ENCODE measurements around the gene SCN8A. TPM values are rescaled to one million over a fixed set of nuclear protein-coding genes. Genes with fewer than 3 reads are reported as not detected.

Gene SCN8A
- total RNA-seq, 2 experiments from 2014 or later: 0.69 to 1.0 TPM

DNA sequence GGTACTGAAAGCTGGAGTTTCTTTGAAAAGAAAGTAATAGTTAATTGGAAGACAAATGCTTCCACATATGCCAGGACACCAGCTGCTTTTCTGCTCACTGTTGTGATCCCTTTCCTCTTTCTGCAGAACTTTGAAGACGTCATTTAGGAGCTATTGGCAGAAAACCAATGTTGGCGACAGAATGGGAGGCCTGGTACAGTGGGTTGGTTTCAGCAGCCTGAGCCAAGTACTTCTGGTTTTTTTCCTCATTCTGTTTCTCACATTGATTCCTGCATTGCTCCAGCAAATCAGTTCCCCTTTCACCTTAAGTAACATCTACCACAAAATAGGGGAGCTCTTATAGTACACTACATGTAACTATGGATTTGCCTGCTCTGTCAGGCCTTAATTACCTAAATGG, 160.6 kb downstream of the SCN8A start:
- DNase-seq: no peak
- ChIA-PET CTCF (interaction anchor here (0.5 to 0.6 kb wide), 2 partner anchors 55 to 220 kb away, joined by 3 read pairs; no protein-coding TSS in a partner anchor), POLR2A (no interaction called here)
- intact Hi-C loops (cut with DNase I, micrococcal nuclease): no loop called here
- Mint-ChIP-seq H3K36me3 (ENCODE audit: low read depth) (no peaks in the 10 kb centered on the region), H3K9me3 (ENCODE audit: low read depth) (no peaks in the 10 kb centered on the region), H3K27ac (no peak overlapping the region), H3K27me3 (peaks cover 8% of the 10 kb centered on the region), H3K4me1 (no peaks in the 10 kb centered on the region), H3K4me3 (no peak overlapping the region)
- ATAC-seq: no peak

DNA sequence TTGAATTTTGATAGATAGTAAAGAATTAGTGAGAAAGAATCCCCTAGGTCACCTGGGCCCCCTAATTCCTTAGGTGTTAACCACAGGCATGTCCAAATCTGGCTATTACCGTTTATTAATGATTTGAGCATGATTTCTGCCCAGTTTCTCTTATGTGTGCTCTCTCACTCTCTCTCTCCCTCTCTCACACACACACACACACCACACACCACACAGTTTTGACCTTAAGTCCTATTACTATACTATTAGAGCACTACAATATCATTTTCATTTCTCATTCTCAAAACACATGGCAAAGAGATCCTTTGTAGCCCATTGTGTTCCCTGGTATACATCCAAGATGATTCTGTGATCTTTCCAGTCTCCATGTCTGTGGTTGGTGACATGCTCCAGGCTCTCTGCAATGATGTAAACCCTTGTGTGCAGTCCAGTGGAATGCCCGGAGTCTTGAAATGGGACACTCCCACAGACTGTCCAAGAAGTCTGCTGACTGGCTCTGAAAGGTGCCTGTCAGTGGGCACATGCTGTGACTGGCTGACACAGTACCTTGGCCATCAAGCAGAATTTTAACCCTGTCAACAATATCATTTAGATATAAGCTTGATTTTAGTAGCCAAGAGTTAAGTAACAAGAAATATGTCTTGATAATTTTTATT, 161.3 kb downstream of the SCN8A start:
- no peak for DNase-seq
- Mint-ChIP-seq H3K36me3 (ENCODE audit: low read depth) (no peaks in the 10 kb centered on the region), H3K27me3 (peaks cover 8% of the 10 kb centered on the region), H3K9me3 (ENCODE audit: low read depth) (no peaks in the 10 kb centered on the region), H3K4me3 (no peak overlapping the region), H3K4me1 (no peaks in the 10 kb centered on the region), H3K27ac (no peak overlapping the region)
- ChIA-PET POLR2A (no interaction called here), CTCF (no interaction called here)
- no peak for ATAC-seq
- intact Hi-C loops (cut with DNase I, micrococcal nuclease): no loop called here

DNA sequence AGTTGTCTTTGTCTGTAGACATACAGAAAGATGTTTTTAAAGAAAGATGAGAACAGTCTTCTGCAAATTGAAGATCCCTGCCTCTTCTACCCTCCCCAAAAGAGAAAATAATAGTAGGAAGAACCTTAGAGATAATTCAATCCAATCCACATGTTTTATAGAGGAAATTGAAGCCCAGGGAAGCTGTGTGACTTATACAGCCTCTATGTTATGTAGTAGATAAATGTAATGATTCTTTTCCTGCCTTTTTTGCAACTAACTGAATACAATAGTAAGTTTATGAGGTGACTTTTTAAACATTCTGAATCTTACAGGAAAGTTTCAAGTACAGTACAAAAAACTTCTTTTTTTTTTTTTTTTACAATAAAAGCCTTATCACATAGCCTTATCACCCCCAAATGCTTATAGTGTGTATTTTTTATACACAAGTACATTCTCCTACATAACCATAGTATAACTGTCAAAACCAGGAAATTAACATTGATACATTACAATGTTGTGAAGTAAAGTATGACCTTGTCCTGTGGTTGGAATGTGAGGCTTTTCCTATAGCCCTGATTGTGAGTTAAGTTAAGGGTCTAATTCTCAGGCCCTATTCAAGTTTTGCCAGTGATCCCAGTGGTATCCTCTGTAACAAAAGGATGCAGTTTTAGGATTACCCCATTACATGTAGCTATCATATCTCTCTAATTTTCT, 163.1 kb downstream of the SCN8A start:
- Mint-ChIP-seq H3K4me1 (no peaks in the 10 kb centered on the region), H3K36me3 (ENCODE audit: low read depth) (no peaks in the 10 kb centered on the region), H3K27ac (no peak overlapping the region), H3K9me3 (ENCODE audit: low read depth) (no peaks in the 10 kb centered on the region), H3K4me3 (no peak overlapping the region), H3K27me3 (peaks cover 8% of the 10 kb centered on the region)
- ATAC-seq: no peak
- DNase-seq: no peak
- ChIA-PET CTCF (no interaction called here), POLR2A (no interaction called here)
- intact Hi-C loops (cut with DNase I, micrococcal nuclease): no loop called here

DNA sequence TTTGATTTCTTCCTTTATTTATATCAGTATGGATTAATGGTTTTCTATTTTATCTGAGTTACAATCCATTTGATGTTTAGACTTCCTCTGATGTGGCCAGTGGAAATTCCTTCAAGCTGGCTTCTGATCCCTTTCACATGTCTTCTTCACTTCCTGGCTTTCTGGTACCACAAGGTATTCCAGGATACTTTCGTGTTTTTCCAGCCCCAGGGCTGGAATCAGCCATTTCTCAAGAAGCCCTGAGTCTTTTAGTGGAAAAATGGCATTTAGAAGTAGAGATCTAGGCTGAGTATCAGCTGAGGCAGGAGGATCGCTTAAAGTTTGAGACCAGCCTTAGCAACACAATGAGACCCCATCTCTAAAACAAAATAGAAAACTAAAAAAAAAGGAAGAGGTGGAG, 164.2 kb downstream of the SCN8A start:
- no peak overlapping the region for H3K4me3 Mint-ChIP-seq
- CTCF ChIA-PET: no interaction called here
- H3K9me3 Mint-ChIP-seq (ENCODE audit: low read depth): no peaks in the 10 kb centered on the region
- POLR2A ChIA-PET: no interaction called here
- H3K4me1 Mint-ChIP-seq: no peaks in the 10 kb centered on the region
- H3K36me3 Mint-ChIP-seq (ENCODE audit: low read depth): no peaks in the 10 kb centered on the region
- ATAC-seq (no peak), DNase-seq (no peak)
- peaks cover 4% of the 10 kb centered on the region for H3K27me3 Mint-ChIP-seq
- intact Hi-C loops (cut with DNase I, micrococcal nuclease): no loop called here
- H3K27ac Mint-ChIP-seq: no peak overlapping the region

DNA sequence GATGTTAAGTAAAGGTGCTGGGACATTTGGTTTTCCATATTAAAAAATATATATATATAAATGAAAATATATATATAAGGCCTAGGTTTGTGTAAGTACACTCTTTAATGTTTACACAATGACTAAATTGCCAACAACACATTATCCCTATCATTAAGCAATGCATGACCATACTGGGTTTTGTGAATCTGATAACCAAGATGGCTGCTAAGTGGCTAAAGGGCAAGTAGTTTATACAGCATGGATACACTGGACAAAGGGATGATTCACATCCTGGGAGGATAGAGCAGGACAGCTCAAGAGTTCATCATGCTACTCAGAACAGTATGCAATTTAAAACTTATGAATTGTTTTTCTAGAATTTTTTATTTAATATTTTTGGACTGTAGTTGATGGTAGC, 168.1 kb downstream of the SCN8A start:
- intact Hi-C loops (cut with DNase I, micrococcal nuclease): no loop called here
- POLR2A ChIA-PET: no interaction called here
- H3K27ac Mint-ChIP-seq: no peak overlapping the region
- no peaks in the 10 kb centered on the region for H3K9me3 Mint-ChIP-seq (ENCODE audit: low read depth)
- no peak for ATAC-seq
- H3K27me3 Mint-ChIP-seq: peaks cover 2% of the 10 kb centered on the region
- no peaks in the 10 kb centered on the region for H3K36me3 Mint-ChIP-seq (ENCODE audit: low read depth)
- CTCF ChIA-PET: interaction anchor here (0.5 kb wide), 1 partner anchor 59 kb away, joined by 3 read pairs; no protein-coding TSS in a partner anchor
- no peaks in the 10 kb centered on the region for H3K4me1 Mint-ChIP-seq
- no peak overlapping the region for H3K4me3 Mint-ChIP-seq
- DNase-seq: no peak

DNA sequence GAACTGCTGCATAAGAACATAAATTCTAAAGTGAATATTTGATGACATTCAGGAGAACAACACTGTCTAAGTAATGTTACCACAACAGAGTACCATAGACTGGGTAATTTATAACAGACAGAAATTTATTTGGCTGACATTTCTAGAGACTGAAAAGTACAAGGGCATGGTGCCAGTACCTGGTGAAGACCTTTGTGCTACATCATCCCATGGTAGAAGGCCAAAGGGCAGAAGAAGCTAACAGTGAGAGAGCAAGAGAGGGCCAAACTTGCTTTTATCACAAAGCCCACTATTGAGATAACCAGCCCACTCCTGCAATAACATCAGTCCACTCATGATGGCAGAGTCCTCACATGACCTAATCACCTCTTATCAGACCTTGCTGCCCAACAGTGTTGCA, 168.7 kb downstream of the SCN8A start:
- H3K27me3 Mint-ChIP-seq: peaks cover 2% of the 10 kb centered on the region
- no peak for DNase-seq
- no peaks in the 10 kb centered on the region for H3K36me3 Mint-ChIP-seq (ENCODE audit: low read depth)
- intact Hi-C loops (cut with DNase I, micrococcal nuclease): no loop called here
- H3K4me3 Mint-ChIP-seq: no peak overlapping the region
- no peak overlapping the region for H3K27ac Mint-ChIP-seq
- ChIA-PET POLR2A (no interaction called here), CTCF (interaction anchor here (0.5 kb wide), 2 partner anchors 60 to 1984 kb away, joined by 3 read pairs; no protein-coding TSS in a partner anchor)
- H3K9me3 Mint-ChIP-seq (ENCODE audit: low read depth): no peaks in the 10 kb centered on the region
- ATAC-seq: no peak
- no peaks in the 10 kb centered on the region for H3K4me1 Mint-ChIP-seq

DNA sequence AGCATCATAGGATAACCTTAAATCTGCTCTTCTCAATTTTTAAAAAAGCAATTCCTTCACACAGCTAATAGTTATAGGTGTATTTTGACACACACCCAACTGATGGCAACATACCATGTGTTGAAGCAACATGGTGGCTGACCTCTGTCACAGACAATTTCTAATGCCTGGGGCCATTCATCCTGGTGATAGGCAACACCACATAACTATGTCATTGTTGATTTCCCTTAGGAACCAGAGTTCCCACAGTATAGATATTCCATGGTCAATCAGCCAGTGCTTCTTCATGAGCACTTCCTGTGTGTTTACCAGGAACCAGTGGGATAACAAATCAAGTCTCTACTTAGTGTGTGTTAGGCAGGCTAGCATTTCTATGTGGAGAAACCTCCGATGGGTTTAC, 169.2 kb downstream of the SCN8A start:
- Mint-ChIP-seq H3K4me3 (no peak overlapping the region), H3K36me3 (ENCODE audit: low read depth) (no peaks in the 10 kb centered on the region), H3K4me1 (no peaks in the 10 kb centered on the region), H3K9me3 (ENCODE audit: low read depth) (no peaks in the 10 kb centered on the region), H3K27ac (no peak overlapping the region), H3K27me3 (peaks cover 2% of the 10 kb centered on the region)
- DNase-seq (no peak), ATAC-seq (no peak)
- CTCF ChIA-PET: interaction anchor here (0.5 kb wide), 1 partner anchor 1984 kb away, joined by 3 read pairs; no protein-coding TSS in a partner anchor
- POLR2A ChIA-PET: no interaction called here
- intact Hi-C loops (cut with DNase I, micrococcal nuclease): no loop called here

DNA sequence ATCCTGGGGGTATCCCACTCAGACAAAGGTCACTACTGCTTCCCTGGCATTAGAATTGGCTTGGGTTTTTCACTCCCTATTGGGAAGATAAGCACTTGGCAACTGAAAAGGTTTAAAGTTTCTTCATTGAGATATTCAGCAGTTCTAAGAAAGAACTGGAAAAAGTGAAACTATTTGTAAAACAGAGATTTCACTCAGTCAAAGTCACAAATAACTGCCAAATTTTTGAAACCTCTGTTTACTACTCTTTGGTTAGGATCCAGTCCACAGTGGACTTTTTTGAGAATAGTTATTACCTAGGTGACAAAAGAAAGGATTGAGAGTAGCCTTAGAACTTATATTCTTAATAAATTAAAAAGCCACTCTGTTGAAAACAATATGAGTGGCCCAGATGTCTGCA, 172.7 kb downstream of the SCN8A start:
- H3K9me3 Mint-ChIP-seq (ENCODE audit: low read depth): no peaks in the 10 kb centered on the region
- POLR2A ChIA-PET: no interaction called here
- CTCF ChIA-PET: no interaction called here
- H3K36me3 Mint-ChIP-seq (ENCODE audit: low read depth): no peaks in the 10 kb centered on the region
- H3K4me3 Mint-ChIP-seq: no peak overlapping the region
- no peaks in the 10 kb centered on the region for H3K4me1 Mint-ChIP-seq
- no peak overlapping the region for H3K27ac Mint-ChIP-seq
- intact Hi-C loops (cut with DNase I, micrococcal nuclease): no loop called here
- H3K27me3 Mint-ChIP-seq: peaks cover 2% of the 10 kb centered on the region
- DNase-seq: no peak
- no peak for ATAC-seq

DNA sequence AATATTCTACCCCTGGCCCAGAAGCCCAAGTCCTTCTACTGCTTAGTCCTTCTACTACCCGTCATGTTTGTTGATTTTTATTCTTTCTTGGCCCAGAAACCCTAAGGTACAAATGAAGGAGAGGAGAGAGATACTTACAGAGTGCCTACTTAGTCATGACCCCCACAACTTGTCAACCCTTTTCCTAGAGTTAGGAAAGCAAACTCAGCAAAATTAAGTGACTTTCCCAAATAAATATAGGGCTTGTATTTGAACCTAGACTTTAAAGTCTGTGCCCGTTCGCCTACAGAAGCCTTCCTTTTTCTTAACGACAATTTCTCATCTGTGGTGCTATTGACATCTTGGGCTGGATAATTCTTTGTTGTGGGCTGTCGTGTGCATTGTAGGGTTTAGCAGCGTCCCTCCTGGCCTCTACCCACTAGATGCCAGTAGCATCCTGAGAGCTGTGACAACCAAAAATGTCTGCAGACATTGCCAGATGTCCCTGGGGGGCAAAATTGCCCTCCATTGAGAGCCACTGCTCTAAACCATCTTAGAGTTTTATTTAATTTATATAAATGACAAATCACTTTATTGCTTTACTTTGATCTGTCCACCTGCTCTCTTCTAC, 175.1 kb downstream of the SCN8A start:
- DNase-seq: no peak

DNA sequence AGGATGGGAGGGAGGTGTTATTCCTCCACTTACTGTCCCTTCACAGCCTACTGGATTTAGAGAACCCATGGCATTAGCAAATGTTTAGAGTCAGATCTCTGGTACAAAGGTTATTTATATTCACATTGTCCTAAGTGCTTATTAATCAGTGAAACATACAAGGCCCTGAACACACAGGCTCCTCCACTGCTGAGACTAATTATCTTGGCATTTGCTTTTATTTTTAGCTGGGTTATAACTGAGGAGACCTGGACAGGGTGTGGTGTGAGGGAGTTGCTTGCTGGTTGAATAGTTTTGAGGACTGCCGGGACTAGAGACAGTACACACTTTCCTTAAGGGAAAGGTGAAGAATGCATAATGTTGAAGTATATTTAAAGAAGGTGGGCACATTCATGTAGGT, 180.0 kb downstream of the SCN8A start:
- Mint-ChIP-seq H3K4me1 (no peaks in the 10 kb centered on the region), H3K36me3 (ENCODE audit: low read depth) (no peaks in the 10 kb centered on the region), H3K27me3 (no peaks in the 10 kb centered on the region), H3K27ac (no peak overlapping the region), H3K4me3 (no peak overlapping the region), H3K9me3 (ENCODE audit: low read depth) (no peaks in the 10 kb centered on the region)
- no peak for DNase-seq
- intact Hi-C loops (cut with DNase I, micrococcal nuclease): no loop called here
- ATAC-seq: no peak
- ChIA-PET POLR2A (no interaction called here), CTCF (no interaction called here)

More for the DNA sequence above, 175.1 kb downstream of the SCN8A start:
- ATAC-seq: no peak
- POLR2A ChIA-PET: no interaction called here
- intact Hi-C loops (cut with DNase I, micrococcal nuclease): no loop called here
- Mint-ChIP-seq H3K36me3 (ENCODE audit: low read depth) (no peaks in the 10 kb centered on the region), H3K27me3 (no peaks in the 10 kb centered on the region), H3K9me3 (ENCODE audit: low read depth) (no peaks in the 10 kb centered on the region), H3K4me3 (no peak overlapping the region), H3K4me1 (no peaks in the 10 kb centered on the region), H3K27ac (no peak overlapping the region)
- CTCF ChIA-PET: no interaction called here

DNA sequence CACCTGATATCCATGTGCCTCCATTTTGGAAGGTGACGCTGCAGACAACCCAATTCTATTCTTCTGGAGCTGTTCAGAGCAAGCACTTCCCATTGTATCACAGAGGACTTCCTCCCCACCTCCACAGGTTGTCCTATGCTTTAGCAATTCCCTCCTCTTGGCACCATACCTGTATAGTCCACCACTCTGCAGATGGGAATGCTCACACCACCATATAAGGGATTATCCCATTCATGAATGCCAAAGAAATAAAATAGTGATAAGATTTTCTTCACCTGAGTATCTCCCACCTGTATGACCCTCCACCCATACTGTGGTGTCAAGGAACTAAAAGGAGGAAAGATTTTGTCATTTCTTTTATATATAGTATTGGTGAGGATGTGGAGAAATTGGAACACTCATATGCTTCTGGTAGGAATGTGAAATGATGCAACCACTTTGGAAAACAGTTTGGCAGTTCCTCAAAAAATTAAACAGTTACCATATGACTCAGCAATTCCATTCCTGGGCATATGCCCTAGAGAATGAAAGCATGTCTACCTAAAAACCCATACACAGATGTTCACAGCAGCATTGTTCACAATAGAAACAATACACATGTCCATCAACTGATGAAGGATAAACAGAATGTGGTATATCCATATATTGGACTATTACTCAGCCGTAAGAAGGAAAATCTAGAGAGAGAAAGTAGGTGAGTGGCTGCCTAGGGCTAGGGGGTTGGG, 182.3 kb downstream of the SCN8A start:
- Mint-ChIP-seq H3K27me3 (no peaks in the 10 kb centered on the region), H3K9me3 (ENCODE audit: low read depth) (no peaks in the 10 kb centered on the region)
- ATAC-seq: no peak

DNA sequence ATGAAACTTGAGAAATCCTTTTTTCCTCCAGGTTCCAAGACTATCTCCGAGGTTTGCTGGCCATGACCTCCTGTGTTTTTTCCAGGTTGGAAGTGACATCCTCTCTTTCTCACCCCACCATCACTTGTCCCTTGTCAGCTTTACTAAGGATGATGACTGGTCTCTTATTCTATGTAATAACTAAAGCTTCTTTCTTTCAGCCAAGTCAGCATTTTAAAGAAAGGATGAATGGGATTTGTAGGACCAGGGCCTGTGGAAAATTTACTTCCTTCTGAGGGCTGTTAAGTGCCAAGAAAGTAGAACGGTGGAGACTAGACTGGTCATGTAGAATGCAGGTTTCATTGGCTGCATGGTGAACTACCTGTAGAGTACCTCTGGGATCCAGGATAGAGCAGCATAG, 183.9 kb downstream of the SCN8A start:
- ChIA-PET CTCF (no interaction called here), POLR2A (no interaction called here)
- H3K36me3 Mint-ChIP-seq (ENCODE audit: low read depth): no peaks in the 10 kb centered on the region
- H3K27ac Mint-ChIP-seq: no peak overlapping the region
- intact Hi-C loops (cut with DNase I, micrococcal nuclease): no loop called here
- no peak overlapping the region for H3K4me3 Mint-ChIP-seq
- no peaks in the 10 kb centered on the region for H3K27me3 Mint-ChIP-seq
- no peaks in the 10 kb centered on the region for H3K9me3 Mint-ChIP-seq (ENCODE audit: low read depth)
- H3K4me1 Mint-ChIP-seq: no peaks in the 10 kb centered on the region
- ATAC-seq (no peak), DNase-seq (no peak)

More for the DNA sequence above, 182.3 kb downstream of the SCN8A start:
- POLR2A ChIA-PET: no interaction called here
- no peak overlapping the region for H3K27ac Mint-ChIP-seq
- CTCF ChIA-PET: no interaction called here
- no peak for DNase-seq
- no peaks in the 10 kb centered on the region for H3K36me3 Mint-ChIP-seq (ENCODE audit: low read depth)
- no peak overlapping the region for H3K4me3 Mint-ChIP-seq
- no peaks in the 10 kb centered on the region for H3K4me1 Mint-ChIP-seq
- intact Hi-C loops (cut with DNase I, micrococcal nuclease): no loop called here
